IPS-18c (cell line): ENCODE measurements around the gene CSAD.
A peak's percentile ranks its signal among the peaks of the same experiment; 100 is the strongest.

Source experiments
- H3K4me3 ChIP-seq: 2 replicates; pipeline ENCODE4 v1.7.0; 2013; ENCODE audit warnings: low read depth, mild to moderate bottlenecking, low read length, moderate library complexity; ENCODE audit not compliant: insufficient read depth
- H3K9me3 ChIP-seq: one replicate; pipeline ENCODE4 v1.6.1; 2013; ENCODE audit warnings: mild to moderate bottlenecking, low read length, moderate library complexity; ENCODE audit not compliant: control insufficient read depth, insufficient read depth

The CSAD gene, protein sequence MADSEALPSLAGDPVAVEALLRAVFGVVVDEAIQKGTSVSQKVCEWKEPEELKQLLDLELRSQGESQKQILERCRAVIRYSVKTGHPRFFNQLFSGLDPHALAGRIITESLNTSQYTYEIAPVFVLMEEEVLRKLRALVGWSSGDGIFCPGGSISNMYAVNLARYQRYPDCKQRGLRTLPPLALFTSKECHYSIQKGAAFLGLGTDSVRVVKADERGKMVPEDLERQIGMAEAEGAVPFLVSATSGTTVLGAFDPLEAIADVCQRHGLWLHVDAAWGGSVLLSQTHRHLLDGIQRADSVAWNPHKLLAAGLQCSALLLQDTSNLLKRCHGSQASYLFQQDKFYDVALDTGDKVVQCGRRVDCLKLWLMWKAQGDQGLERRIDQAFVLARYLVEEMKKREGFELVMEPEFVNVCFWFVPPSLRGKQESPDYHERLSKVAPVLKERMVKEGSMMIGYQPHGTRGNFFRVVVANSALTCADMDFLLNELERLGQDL

DNA sequence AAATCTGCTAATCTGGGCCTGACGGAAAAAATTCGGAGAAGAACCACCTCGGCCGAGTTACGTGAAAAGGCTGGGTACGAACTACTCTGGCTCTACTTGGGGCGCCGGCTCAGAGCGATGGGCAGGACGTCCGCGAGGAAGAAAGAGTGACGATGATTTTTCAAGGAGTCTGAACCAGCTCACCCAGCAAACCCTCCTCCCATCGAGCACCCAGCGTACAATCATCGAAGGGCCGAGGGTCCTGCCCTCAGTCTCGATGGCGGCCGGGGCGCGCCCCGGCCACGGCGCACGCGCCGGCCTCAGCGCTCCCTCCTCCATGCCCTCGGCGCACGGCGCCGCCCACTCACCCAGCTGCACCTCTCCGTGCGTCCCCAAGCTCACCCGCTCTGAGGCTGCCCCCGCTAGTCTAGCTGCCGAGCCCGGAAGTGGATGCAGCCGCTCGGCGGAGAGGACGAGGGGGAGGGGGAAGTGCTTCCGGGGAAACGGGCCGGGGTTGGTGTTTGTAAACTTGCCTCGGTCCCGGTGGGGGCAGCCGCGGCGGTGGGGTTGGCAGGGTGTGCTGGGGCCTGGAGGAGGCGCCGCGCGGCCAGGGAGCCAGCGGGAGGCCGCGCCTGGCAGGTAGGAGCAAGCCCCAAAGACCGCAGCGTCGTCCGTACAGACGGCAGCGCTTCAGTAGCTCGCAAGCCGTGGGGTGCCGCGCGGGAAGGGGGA is at the start of gene CSAD, which contains the start of gene ZNF740:
Gene CSAD, minus strand, starts transcription at position 706 of the 711 bp plus-strand sequence. CDS start 7,455 bp downstream, outside the sequence.
Gene ZNF740, plus strand, starts transcription at position 503 of the 711 bp plus-strand sequence. CDS start 1,262 bp downstream, outside the sequence.
- Histone ChIP-seq H3K9me3 (peaks cover 2% of the 10 kb centered on the region), H3K4me3 (peak within 1 kb of the TSS; percentile 88)

DNA sequence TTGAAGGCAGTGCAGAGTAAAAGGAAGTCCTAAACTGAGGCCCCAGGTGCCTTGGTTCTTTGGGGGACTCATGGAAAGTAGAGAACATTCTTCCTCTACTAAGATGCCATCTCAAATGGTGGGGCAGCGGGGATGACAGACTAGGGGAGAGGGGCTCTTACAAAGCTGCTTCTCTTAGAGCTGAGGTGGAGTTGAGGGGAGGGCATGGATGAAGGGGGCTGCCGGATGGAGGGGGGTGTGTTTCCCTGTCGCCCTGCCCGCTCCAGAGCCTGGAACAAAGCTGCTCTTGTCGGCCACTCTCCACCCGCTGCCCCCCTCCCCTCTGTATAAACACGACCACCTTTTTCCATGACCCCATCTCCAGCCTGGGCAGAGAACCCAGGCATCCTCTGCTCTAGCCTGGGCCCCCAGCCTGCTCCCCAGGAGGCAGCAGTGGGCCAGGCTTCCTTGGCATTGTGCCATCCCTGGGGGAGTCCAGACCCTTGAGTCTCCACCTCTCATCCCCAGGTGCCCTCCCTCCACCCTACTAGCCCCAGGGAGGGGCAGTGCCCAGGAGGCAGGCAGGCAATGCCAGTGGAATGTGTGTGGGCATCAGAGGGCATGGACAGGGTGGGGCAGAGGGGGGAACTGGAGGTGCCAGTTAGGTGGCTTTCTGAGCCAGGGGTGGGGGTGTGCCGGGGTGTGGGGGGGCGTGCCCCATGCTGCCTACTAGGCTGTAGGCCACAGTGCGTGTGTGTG is 49.6 kb upstream of the CSAD start:
- H3K4me3 ChIP-seq = no peak overlapping the region
- H3K9me3 ChIP-seq = peaks cover 1% of the 10 kb centered on the region

DNA sequence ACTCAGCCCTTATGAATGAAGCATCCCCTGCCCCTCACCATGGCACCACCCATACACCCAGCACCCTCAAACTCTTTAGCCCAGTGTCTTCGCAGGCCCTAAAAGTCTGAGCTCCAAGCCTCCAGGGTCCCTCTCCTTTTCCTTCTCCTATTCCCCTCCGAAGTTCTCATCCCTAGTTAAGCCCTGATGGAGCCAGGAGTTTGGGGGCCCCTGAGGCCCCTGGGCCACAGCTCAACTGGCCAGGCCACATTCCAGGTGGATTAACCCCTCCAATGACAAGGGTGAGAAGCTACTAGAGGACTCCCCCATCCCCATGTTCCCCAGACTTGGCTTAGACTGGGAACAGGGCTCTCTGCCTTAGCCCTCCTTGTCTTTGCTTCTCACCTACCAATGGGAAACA is 48.7 kb upstream of the CSAD start:
- Histone ChIP-seq H3K9me3 (no peaks in the 10 kb centered on the region), H3K4me3 (no peak overlapping the region; the same call in 1 of the 2 replicates)

DNA sequence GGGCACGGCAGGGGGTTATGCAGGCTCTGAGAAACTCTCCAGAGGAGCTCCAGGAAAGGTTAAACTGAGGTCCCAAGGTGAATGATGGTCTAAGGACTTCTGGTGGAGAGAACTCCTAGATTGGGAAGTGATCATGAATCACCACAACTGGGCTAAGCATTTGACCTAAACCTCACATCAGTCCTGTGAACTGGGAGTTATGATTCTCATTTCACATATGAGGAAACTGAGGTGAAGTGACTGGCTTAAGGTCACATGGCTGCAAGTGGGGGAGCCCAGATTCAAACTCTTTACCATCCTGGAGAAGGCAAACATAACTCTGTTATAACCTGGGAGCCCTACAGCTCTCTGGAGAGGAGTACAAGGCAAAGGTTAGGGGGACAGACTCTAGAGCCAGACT is 47.1 kb upstream of the CSAD start:
- Histone ChIP-seq H3K4me3 (no peak overlapping the region), H3K9me3 (no peaks in the 10 kb centered on the region)

DNA sequence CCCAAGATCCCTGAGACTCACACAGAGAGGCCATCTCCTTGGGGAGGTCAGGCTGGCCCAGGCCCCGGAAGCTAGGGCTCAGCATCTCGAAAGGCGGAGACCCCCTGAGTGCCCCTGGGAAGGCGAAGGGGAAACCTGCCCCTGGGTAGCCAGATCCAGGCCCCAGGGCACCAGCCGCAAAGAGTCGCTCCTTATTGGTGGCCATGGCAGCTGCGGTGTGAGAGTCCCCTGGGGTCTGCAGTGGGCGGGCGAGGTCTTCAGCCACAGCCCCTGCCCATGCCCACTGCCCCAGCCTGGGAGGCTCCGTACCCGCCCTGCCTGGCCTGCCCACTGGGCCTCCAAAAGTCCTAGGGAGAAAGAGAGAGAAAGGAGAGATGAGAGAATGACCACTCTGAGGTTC is 46.6 kb upstream of the CSAD start:
- no peaks in the 10 kb centered on the region for H3K9me3 ChIP-seq
- no peak overlapping the region for H3K4me3 ChIP-seq

DNA sequence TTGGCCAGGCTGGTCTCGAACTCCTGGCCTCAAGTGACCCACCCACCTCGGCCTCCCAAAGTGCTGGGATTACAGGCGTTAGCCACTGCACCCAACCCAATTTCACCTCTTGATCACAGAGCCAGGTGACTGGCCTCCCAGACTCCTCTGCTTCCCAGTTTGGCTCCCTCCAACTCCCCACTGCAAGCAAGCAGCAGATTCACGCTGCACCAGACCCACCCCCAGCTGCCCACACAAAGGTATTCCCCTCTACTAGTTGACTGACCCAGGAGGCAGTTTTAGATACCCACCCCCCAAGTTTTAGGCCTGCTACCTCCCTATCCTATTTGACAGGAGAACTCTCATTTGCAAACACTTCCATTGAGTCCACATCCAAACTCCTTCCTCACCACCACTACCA is 46.1 kb upstream of the CSAD start:
- Histone ChIP-seq H3K9me3 (no peaks in the 10 kb centered on the region), H3K4me3 (no peak overlapping the region)

DNA sequence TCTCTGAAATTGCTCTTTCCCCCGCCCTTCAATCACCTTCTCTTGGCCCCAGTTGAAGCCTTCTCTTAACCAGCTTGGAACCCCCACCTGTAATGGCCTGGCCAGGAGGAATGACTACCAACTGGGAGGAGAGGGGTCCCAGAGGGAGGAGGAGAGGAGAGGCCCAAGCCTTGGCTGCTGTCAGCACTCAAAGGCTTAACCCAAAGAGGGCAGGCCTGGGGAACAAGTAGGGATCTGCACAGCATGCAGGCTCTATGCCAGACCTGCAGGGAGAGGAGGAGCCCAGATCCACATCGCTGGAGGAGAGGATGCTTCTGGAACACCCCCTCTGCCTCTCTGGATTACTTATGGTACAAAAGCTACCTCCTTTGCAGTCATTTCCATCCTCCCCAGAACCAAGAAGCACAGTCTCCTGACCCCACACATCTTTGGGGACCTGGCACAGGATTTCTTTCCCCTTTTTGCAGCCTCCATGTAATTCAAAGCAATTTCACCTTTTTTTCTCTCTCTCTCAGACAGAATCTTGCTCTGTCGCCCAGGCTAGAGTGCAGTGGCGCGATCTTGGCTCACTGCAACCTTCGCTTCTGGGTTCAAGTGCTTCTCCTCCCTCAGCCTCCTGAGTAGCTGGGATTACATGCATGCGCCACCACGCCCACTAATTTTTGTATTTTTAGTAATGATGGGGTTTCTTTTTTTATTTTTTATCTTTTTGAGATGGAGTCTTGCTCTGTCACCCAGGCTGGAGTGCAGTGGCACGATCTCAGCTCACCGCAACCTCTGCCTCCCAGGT is 45.1 kb upstream of the CSAD start:
- no peaks in the 10 kb centered on the region for H3K9me3 ChIP-seq

DNA sequence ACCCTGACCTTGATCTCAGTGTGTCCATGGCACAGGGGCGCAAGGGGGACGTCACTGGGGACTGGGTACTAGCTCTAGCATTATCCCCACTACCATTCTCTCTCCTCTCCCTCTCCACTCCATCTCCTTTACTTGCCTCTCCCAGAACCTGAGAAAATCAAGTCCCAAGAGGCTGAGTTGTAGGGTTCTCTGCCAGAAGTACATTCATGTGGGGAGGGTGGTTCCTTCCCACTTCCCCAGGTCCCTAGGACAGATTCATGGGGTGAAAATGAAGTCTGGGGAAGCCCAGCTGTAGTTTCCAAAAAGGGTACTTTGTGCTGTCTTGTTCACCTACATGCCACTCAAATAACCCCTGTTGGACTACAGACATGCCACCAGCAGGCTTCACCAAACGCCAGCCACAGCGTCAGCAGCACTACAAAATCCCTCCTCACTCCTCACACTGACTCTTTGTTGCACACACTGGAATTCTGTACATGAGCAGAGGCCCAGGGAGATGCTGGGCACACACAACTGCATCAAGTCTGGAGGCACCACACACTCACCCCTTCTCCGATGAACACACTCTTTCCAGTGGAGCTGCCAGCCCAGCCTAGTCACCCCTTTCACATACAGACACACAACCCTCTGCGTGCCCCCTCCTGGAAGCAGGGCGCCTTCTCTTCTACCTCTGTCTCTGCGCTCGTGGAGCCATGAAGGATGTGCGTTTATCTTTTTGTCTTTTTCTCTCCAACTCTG is 44.3 kb upstream of the CSAD start:
- no peak overlapping the region; the same call in 1 of the 2 replicates for H3K4me3 ChIP-seq

More for the DNA sequence above, 45.1 kb upstream of the CSAD start:
- no peak overlapping the region for H3K4me3 ChIP-seq

DNA sequence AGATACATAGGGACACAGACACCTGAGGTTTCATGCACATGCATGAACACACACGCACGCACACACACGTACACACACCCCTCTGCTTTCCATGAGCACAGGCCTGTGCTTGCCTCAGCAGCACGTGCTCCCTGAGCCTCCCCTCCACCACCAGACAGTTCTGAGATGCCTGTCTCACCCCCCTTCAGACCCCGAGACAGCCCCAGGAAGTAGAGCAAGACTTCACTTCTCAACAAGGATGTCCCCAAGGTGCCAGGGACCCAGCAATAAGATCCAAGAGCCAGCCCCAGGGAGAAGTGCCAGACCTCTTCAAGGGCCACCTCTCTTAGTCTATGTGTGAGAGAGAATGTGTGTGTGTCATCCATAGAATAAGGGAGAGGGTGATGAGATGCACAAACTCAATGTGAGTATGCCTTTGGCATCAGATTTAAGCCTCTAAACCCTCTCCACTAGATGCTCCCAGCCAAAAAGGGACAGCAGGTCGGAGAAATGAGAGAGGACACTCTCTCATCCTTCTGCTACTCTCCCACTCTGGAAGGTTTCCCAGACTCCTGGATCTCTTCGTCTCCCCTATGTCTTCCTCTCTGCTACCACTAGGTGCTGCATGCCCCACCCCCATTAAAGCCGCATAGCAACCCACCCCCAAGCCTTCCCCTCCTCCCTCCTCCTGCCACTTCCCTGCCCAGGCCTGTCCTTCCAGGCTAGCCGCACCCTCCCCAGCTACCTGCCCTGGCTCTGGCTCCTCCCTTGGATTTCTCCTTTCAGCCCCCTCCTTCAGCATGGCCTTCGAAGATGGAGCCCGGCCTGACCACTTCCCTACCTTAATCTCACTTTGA is 43.6 kb upstream of the CSAD start:
- Histone ChIP-seq H3K4me3 (no peak overlapping the region), H3K9me3 (no peaks in the 10 kb centered on the region)

More for the DNA sequence above, 44.3 kb upstream of the CSAD start:
- no peaks in the 10 kb centered on the region for H3K9me3 ChIP-seq

DNA sequence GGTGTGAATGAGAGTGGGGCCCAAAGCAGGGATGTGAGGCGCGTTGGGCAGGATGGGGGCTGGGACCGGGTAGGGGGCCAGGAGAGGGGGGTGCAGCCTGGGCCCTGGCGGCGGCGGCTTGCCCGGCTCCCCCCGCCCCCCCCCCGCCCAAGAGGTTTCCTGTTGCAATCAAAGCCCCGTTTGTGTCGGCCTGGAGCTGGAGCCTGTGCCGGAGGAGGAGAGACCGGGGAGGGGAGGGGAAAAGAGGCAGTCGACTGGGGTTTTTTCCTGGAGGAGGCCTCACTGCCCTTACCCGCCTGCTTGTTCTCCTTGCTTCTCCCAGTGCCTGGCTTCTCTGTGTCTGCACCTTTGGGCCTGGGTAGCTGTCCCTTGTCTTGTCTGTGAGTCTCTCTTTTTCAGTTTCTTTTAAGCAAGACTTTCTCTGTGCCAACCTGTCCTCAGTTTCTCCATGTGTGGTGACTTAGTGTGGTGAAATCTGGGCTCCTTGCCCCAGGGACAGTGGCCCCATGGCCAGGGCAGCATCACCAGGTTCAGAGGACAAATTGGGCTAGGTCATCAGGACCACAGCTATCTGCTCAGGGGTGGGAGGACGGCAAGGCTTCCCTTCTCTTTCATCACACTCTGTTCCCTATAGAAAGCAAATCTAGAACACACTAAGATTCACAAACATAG is 42.8 kb upstream of the CSAD start:
- Histone ChIP-seq H3K9me3 (no peaks in the 10 kb centered on the region), H3K4me3 (no peak overlapping the region)

DNA sequence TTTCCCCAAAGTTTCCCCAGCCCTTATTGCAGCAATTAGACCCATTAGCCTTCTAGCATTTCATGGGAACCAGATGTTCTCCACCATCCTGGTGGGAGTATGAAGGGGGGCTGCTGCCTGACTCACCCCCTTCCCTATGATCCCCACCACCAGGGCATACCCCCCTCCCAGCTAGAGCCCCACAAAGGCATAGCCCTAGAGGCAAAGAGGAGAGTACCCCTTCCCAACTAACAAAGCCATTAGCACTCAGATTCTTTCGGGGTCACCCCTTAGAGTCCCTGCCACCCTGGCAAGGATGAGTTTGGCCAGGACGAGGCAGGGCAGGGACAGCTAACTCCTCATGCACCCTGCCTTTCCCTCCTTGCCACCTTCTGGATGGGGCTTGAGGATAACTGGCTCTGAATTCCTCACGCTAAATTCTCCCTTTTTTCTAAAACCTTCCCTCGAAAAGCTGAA is 42.1 kb upstream of the CSAD start:
- no peaks in the 10 kb centered on the region for H3K9me3 ChIP-seq
- H3K4me3 ChIP-seq = no peak overlapping the region

DNA sequence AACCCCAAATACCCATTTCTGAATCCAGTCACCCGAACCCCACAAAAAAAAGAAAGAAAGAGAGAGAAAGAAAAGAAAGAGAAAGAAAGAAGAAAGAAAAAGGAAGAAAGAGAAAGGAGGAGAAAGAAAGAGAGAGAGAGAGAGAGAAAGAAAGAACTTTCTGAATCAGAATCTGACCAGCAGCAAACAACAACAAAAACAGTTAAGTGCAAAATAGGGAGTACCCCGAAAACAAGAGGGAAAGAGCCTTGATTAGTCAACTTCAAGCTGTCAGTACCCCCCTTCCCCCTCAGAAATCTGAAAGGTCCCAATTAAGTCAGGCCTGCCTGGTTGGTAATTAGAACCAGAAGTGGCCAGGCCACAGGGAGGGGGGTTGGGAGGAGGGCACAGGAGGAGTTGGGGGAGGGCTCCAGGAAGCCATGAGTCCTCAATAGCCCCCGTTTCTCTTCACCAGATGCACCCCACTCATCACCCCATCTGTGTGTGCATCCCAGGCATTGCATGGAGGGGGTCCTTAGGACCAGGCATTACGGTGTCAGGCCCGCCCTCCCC is 41.5 kb upstream of the CSAD start:
- H3K9me3 ChIP-seq = no peaks in the 10 kb centered on the region
- H3K4me3 ChIP-seq = peak overlapping the region; percentile 9; the same call in 1 of the 2 replicates

DNA sequence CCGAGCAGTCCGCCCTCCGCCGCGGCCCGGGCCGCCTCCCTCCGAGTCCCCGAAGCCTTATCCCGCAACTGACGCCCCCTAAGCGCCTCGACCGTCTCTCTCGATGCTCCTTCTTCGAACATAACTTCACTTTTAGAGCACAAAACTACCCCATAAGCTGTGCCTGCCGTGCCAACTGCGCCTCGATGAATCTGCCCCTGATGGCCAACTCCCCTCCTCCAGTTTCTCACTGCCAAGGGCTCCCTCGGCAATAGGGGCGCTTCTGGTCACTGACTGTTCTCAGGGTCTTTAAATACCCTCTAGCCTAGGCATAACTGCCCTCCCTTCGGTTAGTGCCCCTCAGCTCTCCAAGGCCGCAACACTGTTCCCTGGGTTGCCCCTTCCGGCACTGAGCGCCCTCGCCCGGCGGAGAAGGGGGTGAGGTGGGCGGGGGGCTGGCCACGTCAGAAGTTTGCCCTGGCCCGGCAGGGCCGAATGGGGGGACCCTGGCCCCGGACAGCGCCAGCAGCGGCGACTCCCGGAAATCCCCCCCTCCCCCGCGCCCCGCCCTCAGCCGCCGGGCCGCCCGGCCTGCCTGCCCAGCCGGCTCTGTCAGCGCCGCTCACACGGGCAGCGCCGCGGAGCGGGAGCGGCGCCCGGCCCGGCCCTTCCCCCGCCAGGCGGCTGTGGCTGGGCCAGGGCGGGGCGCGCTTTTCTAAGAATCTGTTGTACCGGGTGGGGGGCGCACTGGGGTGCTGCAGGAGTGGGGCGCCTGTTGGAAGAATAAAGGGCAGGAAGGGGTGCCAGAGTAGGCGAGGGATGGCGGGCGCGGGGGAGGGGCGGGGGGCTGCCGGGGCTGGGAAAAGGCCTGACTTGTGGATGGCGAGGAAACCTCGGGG is 40.7 kb upstream of the CSAD start:
- Histone ChIP-seq H3K4me3 (peak overlapping the region; percentile 76), H3K9me3 (no peaks in the 10 kb centered on the region)
